ENCODE results near the gene ZNF224. TPM values are rescaled to one million over a fixed set of nuclear protein-coding genes. Genes with fewer than 3 reads are reported as not detected.

Gene ZNF224
- total and polyA plus RNA-seq, 10 of the 15 experiments (the other 5 are each of a cell fraction or from before 2014, with no cell fraction given) = 6.8 to 39.4 (median 17.2) TPM

- TF ChIP-seq CREM (IDR thresholded peaks at IDR 0.05; ENCODE audit: low read depth) (peak; percentile 54; the same call in 1 of the 2 replicates), ETV6 (conservative IDR thresholded peaks at IDR 0.05 in 1 of 2, IDR thresholded peaks at IDR 0.05 in 1 of 2; ENCODE audit: borderline replicate concordance in 1 of 2, low read depth in 1 of 2) (no peak), BCLAF1 (IDR thresholded peaks at IDR 0.05) (no peak), CREB1 (IDR thresholded peaks at IDR 0.05; ENCODE audit: low read depth) (peak; percentile 78), CUX1 (IDR thresholded peaks at IDR 0.05; ENCODE audit: insufficient replicate concordance, low read depth, low read length) (no peak), LARP7 (IDR thresholded peaks at IDR 0.05) (peak; percentile 30; the same call in 1 of the 2 replicates), RB1 (IDR thresholded peaks at IDR 0.05; ENCODE audit: borderline replicate concordance) (no peak), MEF2B (IDR thresholded peaks at IDR 0.05; ENCODE audit: partially characterized antibody, poor library complexity, severe bottlenecking) (peak; percentile 32)
Observed at GRCh38 chr19:44141191-44142058, 47.3 kb downstream of the ZNF224 start, which contains the start of gene ZNF234 (continued).
